GM18520 (cell line): ENCODE measurements around the gene WDR4.
"Not testable (repeated sequence)": the region's sequence is repeated elsewhere in the genome, so short reads cannot be mapped to it uniquely, and the experiment has no call there.

ENCODE experiments used
- ATAC-seq: cut with Tn5 transposase; IDR thresholded peaks from one replicate; pipeline ENCODE4 v1.9.1; 2021; ENCODE audit not compliant: unreplicated experiment

Gene WDR4

GRCh38 chr21:42820616-42821465, 58.5 kb downstream of the WDR4 start:
- ATAC-seq = no peak

- no peak for ATAC-seq
Measured at GRCh38 chr21:42819861-42820615, 59.3 kb downstream of the WDR4 start.

- no peak for ATAC-seq
Measured at GRCh38 chr21:42818328-42818749, 61.0 kb downstream of the WDR4 start.

- no peak for ATAC-seq
Measured at GRCh38 chr21:42815217-42815616, 64.1 kb downstream of the WDR4 start.

- ATAC-seq = not testable (repeated sequence)
Measured at GRCh38 chr21:42812528-42813241, 66.7 kb downstream of the WDR4 start.

- ATAC-seq = no peak
Measured at GRCh38 chr21:42811960-42812359, 67.4 kb downstream of the WDR4 start.

- no peak for ATAC-seq
Measured at GRCh38 chr21:42809577-42810475, 69.5 kb downstream of the WDR4 start.

- ATAC-seq = no peak
Measured at GRCh38 chr21:42809171-42809570, 70.2 kb downstream of the WDR4 start.

GRCh38 chr21:42807938-42808613, 71.3 kb downstream of the WDR4 start:
- ATAC-seq = no peak

GRCh38 chr21:42807293-42807895, 71.9 kb downstream of the WDR4 start:
- not testable (repeated sequence) for ATAC-seq

GRCh38 chr21:42806509-42807140, 72.7 kb downstream of the WDR4 start:
- no peak for ATAC-seq

GRCh38 chr21:42801616-42802015, 77.7 kb downstream of the WDR4 start:
- not testable (repeated sequence) for ATAC-seq

- no peak for ATAC-seq
Measured at GRCh38 chr21:42799948-42800347, 79.4 kb downstream of the WDR4 start.

GRCh38 chr21:42799516-42799915, 79.8 kb downstream of the WDR4 start:
- ATAC-seq = no peak
